Stomach (tissue), 9 donors: ENCODE measurements around the gene ADSS2. TPM values are rescaled to one million over a fixed set of nuclear protein-coding genes. Genes with fewer than 3 reads are reported as not detected.
"Not testable (repeated sequence)": the region's sequence is repeated elsewhere in the genome, so short reads cannot be mapped to it uniquely, and the experiment has no call there.

ENCODE experiments used
- DNase-seq, 2 donors: peaks; one replicate each; pipeline versions ENCODE4 v3.0.0 to v3.0.0-alpha.2; 2013 to 2019
- H3K27ac ChIP-seq, 5 donors: fragments of 200-600 bp in 4 of 5; sonication (generic) in 4 of 5; one replicate each; pipeline ENCODE4 v1.5.1; 2013 to 2019; ENCODE audit warnings: mild to moderate bottlenecking in 1 of 5, moderate library complexity in 1 of 5
- H3K27me3 ChIP-seq, 3 donors: fragments of 200-600 bp; sonication (generic); one replicate each; pipeline ENCODE4 v1.5.1; 2017 to 2019; ENCODE audit warnings: mixed run types in 1 of 3
- H3K36me3 ChIP-seq, 4 donors: fragments of 200-600 bp; sonication (generic); 1 replicate in 3 of 4; 2 replicates in 1 of 4; pipeline ENCODE4 v1.5.1; 2016 to 2019
- H3K4me1 ChIP-seq, 4 donors: fragments of 200-600 bp; sonication (generic); one replicate each; pipeline ENCODE4 v1.5.1; 2016 to 2019
- H3K4me3 ChIP-seq, 4 donors: fragments of 200-600 bp; sonication (generic) in 3 of 4; one replicate each; pipeline ENCODE4 v1.5.1; 2016 to 2019; ENCODE audit warnings: mild to moderate bottlenecking in 1 of 4
- H3K9me3 ChIP-seq, 4 donors: fragments of 200-600 bp; sonication (generic); one replicate each; pipeline ENCODE4 v1.5.1; 2016 to 2019
- EP300 ChIP-seq: sonication (generic); formaldehyde crosslinking; IDR thresholded peaks from one replicate; pipeline ENCODE4 v1.6.1; 2017; ENCODE audit warnings: antibody characterized with exemption
- POLR2A ChIP-seq, 4 donors: fragments of 450-650 bp; IDR thresholded peaks; one replicate each; pipeline ENCODE4 v1.6.1; 2016; ENCODE audit warnings: antibody characterized with exemption in 4 of 4, control low read depth in 2 of 4, mild to moderate bottlenecking in 1 of 4, moderate library complexity in 1 of 4
- POLR2AphosphoS5 ChIP-seq, 3 donors: sonication (generic); formaldehyde crosslinking; IDR thresholded peaks; one replicate each; pipeline ENCODE4 v1.6.1; 2016; ENCODE audit warnings: antibody characterized with exemption in 3 of 3
- WGBS, 5 donors: extraction: QIAGEN DNeasy Blood & Tissue Kit in 3 of 5; methylation state at CpG; one replicate each; pipeline versions ENCODE4 v1.1.5 to v1.1.7; 2013 to 2018; 5-methylcytosine and 5-hydroxymethylcytosine counted together
- intact Hi-C: fragments of 100-400 bp; cut with DNase I; formaldehyde crosslinking; loops from one replicate; pipeline ENCODE4 v1.15.1; 2023; ENCODE audit warnings: low total_unique reads
- polyA plus RNA-seq, 3 donors: library from polyadenylated mRNA; stranded (reverse); fragments of 200-250 nt; gene quantifications; one replicate each; pipeline ENCODE4 v1.2.3, GENCODE V29; 2013
- total RNA-seq, 5 donors: library from RNA; depleted of rRNA; stranded (reverse); fragments of >200 nt; gene quantifications; one replicate each; pipeline versions ENCODE4 v1.1.0 to v1.2.3, GENCODE V29; 2014 to 2016
- TF ChIP-seq, protein P1 (sequence below), 7 experiments: fragments of 450-650 bp in 4 of 7; fragments of 200-600 bp in 3 of 7; sonication (generic) in 3 of 7; IDR thresholded peaks; one replicate each; pipeline ENCODE4 v1.5.1; 2016 to 2019; ENCODE audit warnings: antibody characterized with exemption in 7 of 7, control low read depth in 2 of 7, mild to moderate bottlenecking in 1 of 7
- donor health status: healthy with polysubstance abuse.
- donor health status: Bipolar disorder and iron deficiency.
- donor health status: healthy.

Gene ADSS2
- total and polyA plus RNA-seq, 8 donors, result 20.1 to 99.3 (median 43.5) TPM

DNA sequence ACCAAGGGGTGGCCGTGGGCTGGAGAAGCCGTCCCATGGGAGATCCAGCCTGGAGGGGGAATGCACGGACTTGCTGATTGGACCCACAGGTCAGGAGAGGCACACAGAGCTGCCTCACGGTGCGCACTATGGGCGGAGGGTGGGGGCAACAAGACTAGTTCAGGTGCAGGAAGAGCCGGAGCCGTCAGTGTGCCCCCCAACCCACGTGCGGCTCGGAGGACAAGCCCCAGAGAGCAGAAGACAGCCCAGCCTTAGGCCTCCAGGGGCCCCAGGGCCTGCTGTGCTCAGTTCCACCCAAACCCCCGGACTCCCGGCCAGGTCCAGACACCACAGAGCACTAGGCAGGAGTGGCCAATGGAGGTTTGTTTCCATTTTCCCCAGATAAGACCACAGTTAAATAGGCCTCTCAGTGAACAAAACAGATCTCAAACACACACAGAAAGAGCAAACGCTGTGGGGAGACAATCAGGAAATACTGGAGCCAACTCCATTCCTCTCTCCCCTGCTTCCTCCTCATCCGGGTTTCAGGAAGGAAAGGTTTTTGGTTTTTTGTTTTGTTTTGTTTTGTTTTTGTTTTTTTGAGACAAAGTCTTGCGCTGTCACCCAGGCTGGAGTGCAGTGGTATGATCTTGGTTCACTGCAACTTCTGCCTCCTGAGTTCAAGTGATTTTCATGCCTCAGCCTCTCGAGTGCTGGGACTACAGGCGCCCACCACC is 84.2 kb downstream of the ADSS2 start:
- TF ChIP-seq, protein P1, sequence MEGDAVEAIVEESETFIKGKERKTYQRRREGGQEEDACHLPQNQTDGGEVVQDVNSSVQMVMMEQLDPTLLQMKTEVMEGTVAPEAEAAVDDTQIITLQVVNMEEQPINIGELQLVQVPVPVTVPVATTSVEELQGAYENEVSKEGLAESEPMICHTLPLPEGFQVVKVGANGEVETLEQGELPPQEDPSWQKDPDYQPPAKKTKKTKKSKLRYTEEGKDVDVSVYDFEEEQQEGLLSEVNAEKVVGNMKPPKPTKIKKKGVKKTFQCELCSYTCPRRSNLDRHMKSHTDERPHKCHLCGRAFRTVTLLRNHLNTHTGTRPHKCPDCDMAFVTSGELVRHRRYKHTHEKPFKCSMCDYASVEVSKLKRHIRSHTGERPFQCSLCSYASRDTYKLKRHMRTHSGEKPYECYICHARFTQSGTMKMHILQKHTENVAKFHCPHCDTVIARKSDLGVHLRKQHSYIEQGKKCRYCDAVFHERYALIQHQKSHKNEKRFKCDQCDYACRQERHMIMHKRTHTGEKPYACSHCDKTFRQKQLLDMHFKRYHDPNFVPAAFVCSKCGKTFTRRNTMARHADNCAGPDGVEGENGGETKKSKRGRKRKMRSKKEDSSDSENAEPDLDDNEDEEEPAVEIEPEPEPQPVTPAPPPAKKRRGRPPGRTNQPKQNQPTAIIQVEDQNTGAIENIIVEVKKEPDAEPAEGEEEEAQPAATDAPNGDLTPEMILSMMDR (IDR thresholded peaks at IDR 0.05), result no peak
- TF ChIP-seq POLR2AphosphoS5 (IDR thresholded peaks at IDR 0.05), result no peak
- TF ChIP-seq POLR2A (IDR thresholded peaks at IDR 0.05), result no peak
- no peak for TF ChIP-seq EP300
- H3K4me3 ChIP-seq, result no peak overlapping the region
- H3K27me3 ChIP-seq, result no peaks in the 10 kb centered on the region
- H3K36me3 ChIP-seq, result no peaks in the 10 kb centered on the region
- intact Hi-C loops, result no loop called here
- 78 to 85% (median 81%) methylated on average over 15 to 18 of the region's 18 CpGs for WGBS, 5 donors
- H3K27ac ChIP-seq, result no peak overlapping the region
- no peak for DNase-seq
- H3K4me1 ChIP-seq, result peaks cover 0 to under 1% (median 0%) of the 10 kb centered on the region in 4 donors
- no peaks in the 10 kb centered on the region for H3K9me3 ChIP-seq

DNA sequence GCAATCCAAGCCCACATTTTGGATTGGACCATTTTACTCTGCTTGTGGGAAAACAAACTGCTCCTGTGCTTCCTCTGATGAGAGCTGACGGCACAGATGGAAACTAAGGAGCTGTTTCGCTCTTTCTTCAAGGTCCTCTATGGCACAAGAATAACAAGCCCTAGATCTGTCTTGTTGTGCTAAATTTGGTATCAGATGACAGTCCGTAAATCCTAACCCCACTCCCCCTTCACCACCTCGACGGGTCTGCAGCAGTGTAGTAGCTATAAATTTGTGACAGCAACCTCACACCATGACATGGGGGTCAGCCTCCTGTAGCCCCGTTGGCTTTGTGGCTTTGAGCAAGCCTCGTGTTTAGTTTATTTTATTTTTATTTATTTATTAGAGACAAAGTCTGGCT is 85.9 kb downstream of the ADSS2 start:
- H3K27ac ChIP-seq, result peak overlapping the region in 4 of 5 donors; percentile 13 to 45 (median 32)
- WGBS, 5 donors, result 46 to 77% (median 67%) methylated on average over 7 of the region's 7 CpGs

DNA sequence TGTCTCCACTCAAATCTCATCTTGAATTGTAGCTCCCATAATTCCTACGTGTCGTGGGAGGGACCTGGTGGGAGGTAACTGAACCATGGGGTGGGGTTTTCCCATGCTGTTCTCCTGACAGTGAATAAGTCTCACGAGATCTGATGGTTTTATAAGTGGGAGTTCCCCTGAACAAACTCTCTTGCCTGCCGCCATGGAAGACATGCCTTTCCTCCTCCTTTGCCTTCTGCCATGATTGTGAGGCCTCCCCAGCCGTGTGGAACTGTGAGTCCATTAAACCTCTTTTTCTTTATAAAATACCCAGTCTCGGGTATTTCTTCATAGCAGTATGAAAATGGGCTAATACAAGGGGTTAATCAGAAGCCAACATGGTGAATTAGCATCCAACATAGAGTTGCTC is 86.4 kb downstream of the ADSS2 start:
- Histone ChIP-seq H3K27ac (peak overlapping the region in 2 of 5 donors; percentile 13 to 34), H3K4me1 (peaks cover 0 to 12% (median 0%) of the 10 kb centered on the region in 4 donors)
- H3K4me3 ChIP-seq, H3K9me3 ChIP-seq, intact Hi-C loops, H3K27me3 ChIP-seq, DNase-seq, H3K36me3 ChIP-seq: not testable (repeated sequence)
- 72 to 95% (median 90%) methylated on average over 6 of the region's 6 CpGs for WGBS, 5 donors

More for the DNA sequence above, 85.9 kb downstream of the ADSS2 start:
- TF ChIP-seq EP300 (no peak), POLR2AphosphoS5 (IDR thresholded peaks at IDR 0.05) (no peak), POLR2A (IDR thresholded peaks at IDR 0.05) (no peak)
- TF ChIP-seq, protein P1 (IDR thresholded peaks at IDR 0.05), result no peak
- no peak for DNase-seq
- Histone ChIP-seq H3K4me1 (peaks cover 0 to 12% (median 0%) of the 10 kb centered on the region in 4 donors), H3K4me3 (no peak overlapping the region), H3K36me3 (no peaks in the 10 kb centered on the region), H3K27me3 (no peaks in the 10 kb centered on the region), H3K9me3 (no peaks in the 10 kb centered on the region)
- intact Hi-C loops, result no loop called here

DNA sequence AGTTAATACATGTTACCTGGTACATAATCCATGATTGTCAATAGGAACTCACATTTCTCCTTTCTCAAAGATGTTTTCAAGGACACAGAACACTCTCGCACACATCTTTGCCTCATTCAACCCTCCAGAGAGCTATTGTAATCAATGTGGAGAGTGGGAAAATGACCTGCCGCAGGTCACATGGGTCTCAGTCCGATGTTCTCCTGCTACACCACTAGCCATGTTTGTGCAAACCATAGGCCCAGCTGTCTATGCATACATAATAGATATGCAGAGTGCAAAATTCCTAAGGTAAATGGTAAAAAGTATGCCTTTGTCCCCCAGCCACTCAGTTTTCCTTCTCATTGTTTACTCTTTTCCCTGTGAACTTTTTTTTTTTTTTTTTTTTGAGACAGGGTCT is 89.2 kb downstream of the ADSS2 start:
- H3K27ac ChIP-seq, result peak overlapping the region in 2 of 5 donors; percentile 42 to 54
- 64 to 76% (median 71%) methylated on average over 3 of the region's 3 CpGs for WGBS, 5 donors
- no peak for TF ChIP-seq POLR2A (IDR thresholded peaks at IDR 0.05)

DNA sequence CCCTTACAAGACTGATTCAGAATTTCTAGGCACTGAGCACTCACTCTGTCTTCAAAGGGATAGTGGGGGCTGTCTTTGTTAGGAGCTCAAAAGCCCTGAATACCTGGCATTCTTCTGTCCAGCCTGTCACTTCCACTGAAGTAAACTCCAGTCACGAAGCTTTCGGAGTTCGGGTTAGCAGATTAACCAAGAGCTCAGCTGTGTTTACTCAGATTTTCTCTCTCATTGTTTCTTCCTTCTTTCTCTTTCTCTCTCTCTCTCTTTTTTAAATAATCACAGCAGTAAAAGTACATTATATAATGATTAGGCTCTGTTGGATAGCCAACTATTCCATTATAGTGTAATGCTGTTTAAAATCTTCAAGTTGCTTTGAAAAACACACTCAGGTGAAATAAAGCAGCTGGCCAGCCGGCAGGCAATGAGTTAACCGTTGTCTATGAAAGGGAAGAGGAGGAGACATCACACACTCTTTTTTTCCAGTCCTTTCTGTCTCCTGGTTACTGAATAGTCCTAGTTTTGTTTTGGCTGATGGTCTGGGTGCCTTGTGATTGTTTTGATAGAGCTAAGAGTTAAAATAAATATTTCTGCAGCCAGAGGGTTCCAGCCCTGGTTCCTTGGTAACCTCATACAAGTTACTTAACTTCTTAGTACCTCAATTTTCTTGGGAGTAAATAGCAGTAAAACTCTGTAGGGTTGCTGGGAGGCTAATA is 89.8 kb downstream of the ADSS2 start:
- H3K9me3 ChIP-seq, result no peaks in the 10 kb centered on the region
- H3K4me1 ChIP-seq, result peaks cover 0 to 12% (median 0%) of the 10 kb centered on the region in 4 donors
- DNase-seq, result peak in 1 of 2 donors; percentile 66
- no peaks in the 10 kb centered on the region for H3K36me3 ChIP-seq
- intact Hi-C loops, result no loop called here
- no peak overlapping the region for H3K4me3 ChIP-seq
- peak overlapping the region in 4 of 5 donors; percentile 1 to 54 (median 22) for H3K27ac ChIP-seq
- TF ChIP-seq, protein P1 (IDR thresholded peaks at IDR 0.05), result no peak
- TF ChIP-seq POLR2A (IDR thresholded peaks at IDR 0.05) (no peak), POLR2AphosphoS5 (IDR thresholded peaks at IDR 0.05) (no peak), EP300 (no peak)
- no peaks in the 10 kb centered on the region for H3K27me3 ChIP-seq
- 24 to 39% (median 31%) methylated on average over 5 of the region's 5 CpGs for WGBS, 5 donors

More for the DNA sequence above, 89.2 kb downstream of the ADSS2 start:
- H3K36me3 ChIP-seq, result no peaks in the 10 kb centered on the region
- no peak overlapping the region for H3K4me3 ChIP-seq
- intact Hi-C loops, result no loop called here
- no peaks in the 10 kb centered on the region for H3K27me3 ChIP-seq
- no peak for DNase-seq
- H3K9me3 ChIP-seq, result no peaks in the 10 kb centered on the region
- H3K4me1 ChIP-seq, result peaks cover 0 to 12% (median 0%) of the 10 kb centered on the region in 4 donors

Other genes with a start within 250 kb of the ADSS2 start
- gene CATSPERE, start 9.4 kb upstream of the ADSS2 start, total RNA-seq, result 1 to 10 TPM in 1 of 5 donors, under 1 TPM in 1, not detected in 3; 0.89 to 4.6 TPM
- gene CATSPERE, start 9.4 kb upstream of the ADSS2 start, polyA plus RNA-seq, result under 1 TPM in 2 of 3 donors, not detected in 1; 0.31 to 0.38 TPM
- 10 to 100 TPM in 3 of 5 donors, 1 to 10 TPM in 2; 3.5 to 74.7 (median 15.6) TPM for gene DESI2, start 201.2 kb upstream of the ADSS2 start, total RNA-seq
- 10 to 100 TPM in 2 of 3 donors, 1 to 10 TPM in 1; 9.8 to 29.2 (median 22.4) TPM for gene DESI2, start 201.2 kb upstream of the ADSS2 start, polyA plus RNA-seq